GM21723 (cell line): ENCODE results near the gene RAD1.

Source experiments
- ATAC-seq: cut with Tn5 transposase; IDR thresholded peaks from one replicate; pipeline ENCODE4 v1.9.1; 2021; ENCODE audit warnings: mild to moderate bottlenecking, moderate library complexity; ENCODE audit not compliant: unreplicated experiment

RAD1 gene

DNA sequence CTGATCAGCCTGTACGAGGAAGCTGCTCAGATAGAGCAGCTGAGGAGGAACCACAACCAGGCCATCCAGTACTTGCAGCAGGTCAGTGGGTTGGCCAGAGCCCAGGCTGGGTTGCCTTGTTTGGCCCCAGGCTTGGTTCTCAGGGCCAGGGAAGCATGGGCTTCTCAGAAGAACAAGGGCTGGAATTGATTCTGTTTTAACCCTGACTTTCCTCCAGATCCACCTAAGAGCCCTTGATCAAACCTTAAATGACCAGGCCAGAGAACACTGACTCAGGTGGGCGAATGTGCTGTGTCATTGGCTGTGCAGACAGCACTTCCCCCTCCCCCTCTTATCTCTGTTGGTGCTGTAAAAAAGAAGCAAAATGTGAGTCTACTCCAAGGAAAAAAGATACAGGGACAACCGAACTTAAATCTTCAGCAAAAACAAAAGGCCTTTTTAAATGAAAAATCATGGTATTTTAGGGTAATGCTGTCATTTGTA lies 48.3 kb downstream of the RAD1 start:
- ATAC-seq: no peak

DNA sequence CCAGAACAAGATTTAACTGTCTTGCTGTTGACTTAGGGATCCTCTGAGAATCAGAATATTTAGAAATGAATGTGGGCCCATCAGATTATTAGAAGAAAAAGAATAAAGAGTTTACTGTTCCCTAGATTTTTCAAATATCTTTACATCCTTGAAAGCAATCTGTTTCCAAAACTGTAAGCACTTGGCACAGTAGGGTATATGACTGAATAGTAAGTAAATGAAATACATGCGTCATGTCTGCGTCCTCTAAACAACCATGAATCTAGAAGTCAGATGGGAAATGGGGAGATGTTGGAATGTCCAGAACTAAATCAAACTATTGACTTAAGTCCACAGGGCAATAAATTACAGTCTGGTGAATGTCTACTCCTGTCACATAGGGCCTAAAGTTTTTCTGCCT lies 50.2 kb downstream of the RAD1 start:
- ATAC-seq: no peak

DNA sequence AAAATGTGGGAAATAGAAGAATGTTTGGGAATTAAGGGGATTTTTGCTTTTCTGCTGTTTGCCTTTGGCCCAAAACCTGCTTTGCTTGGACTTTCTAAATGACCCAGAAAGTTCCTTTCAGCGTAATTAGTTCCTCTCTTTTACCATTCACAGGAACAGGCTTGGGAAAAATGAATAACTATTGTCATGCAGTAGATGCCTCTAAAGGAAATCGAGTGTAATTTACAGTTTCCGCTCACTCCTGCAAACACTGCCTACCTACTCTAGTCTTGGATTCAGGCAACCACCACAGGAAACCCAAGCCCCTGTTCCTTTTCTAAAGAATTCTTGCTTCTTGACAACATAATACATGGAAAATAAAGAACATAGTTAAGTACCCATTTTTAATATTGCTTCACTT lies 51.4 kb downstream of the RAD1 start:
- no peak for ATAC-seq

DNA sequence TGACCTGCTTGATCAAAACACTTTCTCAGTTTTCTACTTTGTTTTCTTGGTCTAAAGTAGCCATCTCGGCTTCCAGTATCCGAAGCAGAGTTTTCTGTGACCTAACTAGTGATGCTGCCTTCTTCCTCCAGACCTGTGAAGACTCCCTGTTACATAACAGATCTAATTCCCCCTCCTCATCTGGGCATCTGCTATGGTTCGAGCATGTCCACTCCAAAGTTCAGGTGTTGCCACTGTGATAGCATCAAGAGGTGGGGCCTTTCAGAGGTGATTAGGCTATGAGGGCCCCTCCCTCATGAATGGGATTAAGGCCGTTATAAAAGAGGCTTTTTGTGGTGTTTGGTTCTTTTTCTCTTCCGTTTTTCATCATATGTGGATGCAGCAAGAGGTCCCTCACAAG lies 56.1 kb downstream of the RAD1 start:
- no peak for ATAC-seq

DNA sequence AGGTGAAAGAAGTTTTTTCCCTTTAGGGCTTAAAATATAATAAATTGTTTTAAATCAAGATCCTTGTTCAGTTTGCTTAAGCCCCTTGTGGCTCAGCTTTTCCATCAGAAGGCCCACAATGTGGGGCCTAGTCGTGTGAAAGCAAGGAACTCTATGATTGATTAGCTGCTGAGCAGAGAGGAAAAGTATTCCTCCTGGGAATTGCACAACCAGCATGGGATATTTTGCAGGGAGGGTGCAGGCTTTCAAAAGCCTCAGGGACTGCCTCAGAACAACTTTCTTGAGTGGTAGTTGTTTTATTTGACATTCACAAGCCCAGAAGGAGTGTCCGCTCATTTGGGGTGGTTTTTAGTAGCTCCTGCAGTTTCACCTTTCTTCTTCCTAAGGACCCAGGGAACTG lies 56.5 kb downstream of the RAD1 start:
- no peak for ATAC-seq

DNA sequence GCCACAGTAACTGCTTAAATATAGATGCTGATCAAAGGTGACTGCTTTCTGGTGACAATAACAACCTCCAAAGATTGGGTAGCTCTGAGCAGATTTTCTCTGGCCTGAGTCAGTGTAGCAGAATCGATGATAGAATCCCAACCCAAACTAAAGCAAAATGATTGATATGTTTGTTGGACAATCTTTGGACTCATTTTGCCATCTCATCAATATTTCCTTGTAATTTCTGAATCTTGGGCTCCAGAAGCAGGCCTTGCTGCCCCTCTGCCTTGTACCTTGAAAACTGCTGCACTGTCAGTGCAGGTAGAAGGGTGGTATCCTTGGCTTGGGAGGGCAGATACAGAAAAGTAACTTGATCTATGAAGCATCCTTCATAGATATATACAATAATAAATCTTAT lies 57.4 kb downstream of the RAD1 start:
- ATAC-seq: no peak

DNA sequence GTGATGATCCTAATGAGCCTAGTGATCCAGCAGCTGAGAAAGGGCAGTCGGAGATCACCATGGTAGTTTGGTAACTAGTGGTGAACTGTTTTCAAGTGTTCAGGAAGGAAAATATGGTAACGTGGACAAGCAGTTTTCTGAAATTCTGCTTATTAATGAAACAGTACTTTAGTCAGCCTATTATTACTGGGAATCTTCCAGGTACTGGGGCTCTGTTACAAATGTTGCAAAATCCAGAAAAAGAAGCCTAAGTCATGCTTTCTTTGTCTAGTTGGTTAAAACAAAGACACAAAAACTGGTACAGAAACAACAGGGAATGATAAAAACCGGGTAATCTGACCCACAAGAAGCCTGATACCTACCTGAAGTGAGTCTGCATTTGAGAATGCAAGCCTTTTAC lies 58.1 kb downstream of the RAD1 start:
- no peak for ATAC-seq
